Stomach smooth muscle (tissue), 2 donors: ENCODE measurements around the gene RBP3.

ENCODE experiments used
- H3K27ac ChIP-seq: one replicate; pipeline ENCODE4 v1.7.0; 2013; ENCODE audit warnings: mild to moderate bottlenecking, low read length, inconsistent platforms
- H3K27me3 ChIP-seq, 2 donors: one replicate each; pipeline ENCODE4 v1.7.0; 2013; ENCODE audit warnings: low read length in 2 of 2; ENCODE audit not compliant: insufficient read depth in 2 of 2, control insufficient read depth in 1 of 2
- H3K36me3 ChIP-seq, 2 donors: one replicate each; pipeline ENCODE4 v1.7.0; 2013; ENCODE audit warnings: low read length in 2 of 2; ENCODE audit not compliant: control insufficient read depth in 2 of 2, insufficient read depth in 2 of 2
- H3K4me1 ChIP-seq: one replicate; pipeline ENCODE4 v1.7.0; 2013; ENCODE audit warnings: low read length; ENCODE audit not compliant: control insufficient read depth, insufficient read depth
- H3K4me3 ChIP-seq, 2 donors: one replicate each; pipeline ENCODE4 v1.7.0; 2013; ENCODE audit warnings: low read length in 2 of 2
- H3K9ac ChIP-seq, 2 donors: one replicate each; pipeline ENCODE4 v1.7.0; 2013; ENCODE audit warnings: low read length in 2 of 2, mild to moderate bottlenecking in 1 of 2
- H3K9me3 ChIP-seq, 2 donors: one replicate each; pipeline ENCODE4 v1.7.0; 2013; ENCODE audit warnings: low read length in 2 of 2; ENCODE audit not compliant: control insufficient read depth in 2 of 2
- donor health status: healthy.
- donor health status: Pancreatic carcinoma.

The RBP3 gene

DNA sequence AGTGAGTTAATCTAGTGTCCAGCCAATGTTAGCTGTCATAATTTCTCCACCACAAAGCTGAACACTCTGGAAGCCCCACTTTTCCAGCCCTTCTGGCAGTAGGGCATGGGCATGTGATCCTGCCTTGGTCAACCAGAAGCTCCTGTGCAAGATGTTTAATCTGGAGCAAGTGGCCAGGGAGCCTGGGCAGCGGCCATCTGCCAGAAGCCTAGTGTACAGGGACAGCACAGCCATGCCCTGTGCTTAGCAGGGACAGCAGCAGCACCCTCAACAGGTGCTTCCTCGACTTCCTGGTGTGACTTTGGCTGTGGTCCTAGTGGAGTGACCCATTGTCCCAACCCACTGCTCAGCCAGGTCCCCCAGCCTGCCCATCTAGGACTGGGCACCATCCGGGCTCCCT is 10.3 kb downstream of the RBP3 start:
- no peak overlapping the region for H3K9ac ChIP-seq
- H3K27me3 ChIP-seq, result peaks cover 0 to 2% of the 10 kb centered on the region in 2 donors
- H3K36me3 ChIP-seq, result no peaks in the 10 kb centered on the region
- H3K9me3 ChIP-seq, result no peaks in the 10 kb centered on the region
- no peak overlapping the region for H3K4me3 ChIP-seq
- no peaks in the 10 kb centered on the region for H3K4me1 ChIP-seq
- H3K27ac ChIP-seq, result no peak overlapping the region

DNA sequence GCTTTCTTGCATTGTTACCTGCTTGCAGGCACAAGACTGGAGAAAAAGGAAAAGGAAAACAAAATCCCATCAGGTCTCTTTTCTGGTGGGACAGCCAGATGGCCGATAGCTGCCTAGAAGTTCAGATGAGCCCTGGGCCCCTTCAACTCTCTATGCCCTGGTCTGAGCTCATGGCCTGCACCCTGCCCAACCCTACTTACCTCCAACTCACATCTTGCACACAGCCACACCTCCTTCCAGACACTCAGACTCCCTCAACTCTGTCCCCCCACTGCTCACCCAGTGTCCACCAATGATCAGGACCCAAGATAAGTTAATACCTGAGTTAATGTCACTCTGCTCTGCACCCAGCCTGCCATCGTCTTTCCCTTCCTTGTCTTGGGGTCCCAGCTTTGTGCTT is 10.9 kb downstream of the RBP3 start:
- H3K4me1 ChIP-seq, result no peaks in the 10 kb centered on the region
- no peak overlapping the region for H3K27ac ChIP-seq
- no peaks in the 10 kb centered on the region for H3K36me3 ChIP-seq
- H3K4me3 ChIP-seq, result no peak overlapping the region
- H3K9me3 ChIP-seq, result no peaks in the 10 kb centered on the region
- no peak overlapping the region for H3K9ac ChIP-seq
- peaks cover 0 to 2% of the 10 kb centered on the region in 2 donors for H3K27me3 ChIP-seq

DNA sequence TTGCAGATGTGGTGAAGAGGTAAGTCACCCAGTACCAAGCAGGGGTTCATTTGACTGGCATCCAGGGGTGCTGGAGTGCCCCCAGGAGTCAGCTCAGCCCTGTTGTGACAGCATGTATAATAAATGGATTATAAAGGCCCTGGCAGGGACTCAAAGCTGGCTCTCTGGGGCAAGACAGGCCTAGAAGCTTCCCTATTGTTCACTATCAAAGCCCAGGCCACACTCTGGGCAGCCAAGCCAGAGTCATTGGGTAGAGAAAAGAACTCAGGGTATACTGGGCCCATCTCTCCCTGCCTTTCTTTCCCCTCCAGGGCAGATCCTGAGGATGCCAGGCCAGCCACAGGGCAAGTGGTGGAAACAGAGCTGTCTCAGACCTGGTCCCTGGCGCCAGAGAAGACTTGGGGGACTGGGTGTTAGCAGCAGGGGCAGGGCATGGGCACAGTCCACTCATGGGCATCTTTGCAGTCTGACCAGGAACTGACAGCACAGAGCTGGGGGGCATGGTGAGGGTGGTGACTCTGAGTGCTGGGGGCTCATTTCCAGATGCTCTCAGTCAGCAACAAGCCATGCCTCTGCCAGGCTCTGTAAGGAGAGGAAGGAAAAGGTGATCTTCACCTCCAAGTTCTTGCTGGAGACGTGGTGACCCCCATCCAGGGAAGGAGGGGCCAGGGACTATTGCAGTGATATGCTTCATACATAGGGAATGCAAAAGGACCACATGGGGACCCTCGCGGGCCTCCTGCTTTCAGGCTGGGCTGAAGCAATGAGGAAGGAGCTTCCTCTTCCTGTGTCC is 11.7 kb downstream of the RBP3 start:
- Histone ChIP-seq H3K4me3 (no peak overlapping the region), H3K27me3 (peaks cover 0 to 2% of the 10 kb centered on the region in 2 donors), H3K27ac (no peak overlapping the region), H3K9me3 (no peaks in the 10 kb centered on the region), H3K36me3 (no peaks in the 10 kb centered on the region), H3K9ac (no peak overlapping the region), H3K4me1 (no peaks in the 10 kb centered on the region)

DNA sequence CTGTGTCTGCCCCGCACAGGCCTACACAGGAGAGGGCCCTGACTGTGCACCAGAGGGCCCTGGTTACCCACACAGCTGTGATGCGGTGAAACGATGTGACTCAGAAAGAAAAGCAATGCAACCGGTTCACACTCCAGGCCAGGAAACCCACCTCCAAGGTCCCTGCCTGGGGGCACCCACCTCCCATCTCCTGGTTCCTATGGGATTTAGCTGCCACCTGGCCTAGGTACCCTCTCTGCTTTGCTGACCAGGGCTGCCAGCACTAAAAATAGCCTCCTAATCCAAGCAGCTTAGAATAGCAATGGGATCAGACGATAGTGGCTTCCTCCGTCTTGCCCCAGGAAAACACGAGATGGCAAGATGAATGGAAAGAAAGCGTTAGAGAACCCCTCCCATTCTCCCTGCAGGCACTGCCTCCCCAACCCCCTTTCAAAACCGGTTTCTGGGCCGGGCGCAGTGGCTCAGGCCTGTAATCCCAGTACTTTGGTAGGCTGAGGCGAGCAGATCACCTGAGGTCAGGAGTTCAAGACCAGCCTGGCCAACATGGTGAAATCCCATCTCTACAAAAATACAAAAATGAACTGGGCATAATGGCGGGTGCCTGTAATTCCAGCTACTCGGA is 12.4 kb downstream of the RBP3 start:
- Histone ChIP-seq H3K27me3 (peaks cover 0 to 2% of the 10 kb centered on the region in 2 donors), H3K4me1 (no peaks in the 10 kb centered on the region), H3K4me3 (no peak overlapping the region), H3K36me3 (no peaks in the 10 kb centered on the region), H3K9me3 (no peaks in the 10 kb centered on the region), H3K27ac (no peak overlapping the region), H3K9ac (no peak overlapping the region)

DNA sequence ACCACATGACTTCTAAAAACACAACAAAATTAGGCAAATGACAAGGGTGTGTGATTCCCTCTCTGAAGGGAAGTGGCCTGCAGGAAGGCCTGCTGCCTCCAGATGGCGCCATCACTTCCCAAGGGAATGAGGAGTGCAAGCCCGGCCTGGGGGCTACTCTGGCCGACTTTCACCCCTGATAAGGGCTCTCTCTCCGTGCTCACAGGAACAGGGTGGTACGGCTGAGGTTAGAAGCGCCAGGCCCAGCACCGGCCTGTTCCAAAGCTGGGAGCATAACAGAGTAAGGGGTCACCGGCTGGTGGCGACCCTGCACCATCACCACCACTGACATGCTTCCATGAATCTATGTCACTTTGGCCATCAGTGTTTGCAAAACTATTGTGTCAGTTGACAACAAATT is 13.1 kb downstream of the RBP3 start:
- no peak overlapping the region for H3K9ac ChIP-seq
- no peaks in the 10 kb centered on the region for H3K4me1 ChIP-seq
- H3K27me3 ChIP-seq, result peaks cover 0 to 2% of the 10 kb centered on the region in 2 donors
- no peak overlapping the region for H3K27ac ChIP-seq
- no peaks in the 10 kb centered on the region for H3K9me3 ChIP-seq
- H3K4me3 ChIP-seq, result no peak overlapping the region
- no peaks in the 10 kb centered on the region for H3K36me3 ChIP-seq

DNA sequence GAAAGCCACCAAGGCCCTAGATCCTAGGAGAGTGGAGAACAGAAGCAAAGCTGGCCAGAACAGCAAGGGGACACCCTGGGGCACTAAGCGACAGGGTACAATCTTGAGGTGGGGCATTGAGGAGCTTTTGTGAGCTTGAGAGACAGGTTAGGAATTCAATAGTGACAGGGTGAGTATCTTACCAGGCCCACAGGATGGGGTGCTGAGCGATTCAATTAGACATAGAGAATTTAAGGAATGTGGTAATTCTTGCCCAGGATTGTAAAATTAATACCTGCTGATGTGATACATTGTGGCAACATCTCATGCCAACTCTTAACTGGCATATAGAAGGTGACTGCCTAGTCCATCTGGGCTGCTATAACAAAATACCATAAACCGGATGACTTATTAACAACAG is 14.0 kb downstream of the RBP3 start:
- H3K4me3 ChIP-seq, result no peak overlapping the region
- no peaks in the 10 kb centered on the region for H3K9me3 ChIP-seq
- no peak overlapping the region for H3K9ac ChIP-seq
- H3K27ac ChIP-seq, result no peak overlapping the region
- H3K36me3 ChIP-seq, result no peaks in the 10 kb centered on the region
- no peaks in the 10 kb centered on the region for H3K4me1 ChIP-seq
- H3K27me3 ChIP-seq, result peaks cover 0 to 2% of the 10 kb centered on the region in 2 donors

DNA sequence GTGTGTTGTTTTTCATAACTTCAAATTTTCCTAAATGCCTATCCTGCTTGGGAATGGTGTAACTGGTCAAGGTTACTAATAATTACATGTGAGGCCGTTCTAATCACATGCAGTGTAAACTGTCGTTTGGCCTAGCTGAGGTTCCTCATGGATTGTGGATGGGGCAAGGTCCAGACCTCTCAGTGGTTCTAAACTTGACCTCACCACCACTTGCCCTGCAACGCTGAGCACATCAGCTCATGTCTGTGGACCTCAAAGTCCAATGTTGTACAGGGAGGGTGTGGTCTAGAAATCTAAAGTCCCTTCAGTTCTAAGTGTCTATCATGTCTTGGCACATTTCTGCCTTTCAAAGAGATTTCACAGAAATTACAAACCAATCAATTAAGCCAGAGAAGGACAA is 15.6 kb downstream of the RBP3 start:
- no peak overlapping the region for H3K27ac ChIP-seq
- no peak overlapping the region for H3K9ac ChIP-seq
- H3K9me3 ChIP-seq, result no peaks in the 10 kb centered on the region
- H3K4me3 ChIP-seq, result no peak overlapping the region
- no peaks in the 10 kb centered on the region for H3K4me1 ChIP-seq
- peaks cover 0 to 2% of the 10 kb centered on the region in 2 donors for H3K27me3 ChIP-seq
- H3K36me3 ChIP-seq, result no peaks in the 10 kb centered on the region

DNA sequence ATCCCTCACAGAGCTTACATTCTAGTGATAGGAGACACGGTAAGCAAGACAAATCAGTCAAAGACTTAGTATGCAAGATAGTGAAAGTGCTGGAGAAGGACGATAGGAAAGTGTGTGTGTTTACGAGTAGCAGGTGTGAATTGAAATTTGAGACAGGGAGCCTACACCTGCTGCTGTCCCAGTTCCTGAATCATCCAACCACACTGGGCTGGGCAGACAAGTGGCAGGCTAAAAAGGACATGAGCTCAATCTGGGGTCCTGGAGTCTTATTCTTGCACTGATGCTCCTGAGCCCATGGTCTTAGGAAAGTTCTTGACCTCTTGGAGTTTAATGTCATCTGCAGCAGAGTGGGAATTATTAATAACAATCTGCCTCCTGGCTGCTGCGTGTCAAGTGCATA is 16.2 kb downstream of the RBP3 start:
- Histone ChIP-seq H3K36me3 (no peaks in the 10 kb centered on the region), H3K9ac (no peak overlapping the region), H3K27me3 (no peaks in the 10 kb centered on the region), H3K4me1 (no peaks in the 10 kb centered on the region), H3K27ac (no peak overlapping the region), H3K9me3 (no peaks in the 10 kb centered on the region), H3K4me3 (no peak overlapping the region)

DNA sequence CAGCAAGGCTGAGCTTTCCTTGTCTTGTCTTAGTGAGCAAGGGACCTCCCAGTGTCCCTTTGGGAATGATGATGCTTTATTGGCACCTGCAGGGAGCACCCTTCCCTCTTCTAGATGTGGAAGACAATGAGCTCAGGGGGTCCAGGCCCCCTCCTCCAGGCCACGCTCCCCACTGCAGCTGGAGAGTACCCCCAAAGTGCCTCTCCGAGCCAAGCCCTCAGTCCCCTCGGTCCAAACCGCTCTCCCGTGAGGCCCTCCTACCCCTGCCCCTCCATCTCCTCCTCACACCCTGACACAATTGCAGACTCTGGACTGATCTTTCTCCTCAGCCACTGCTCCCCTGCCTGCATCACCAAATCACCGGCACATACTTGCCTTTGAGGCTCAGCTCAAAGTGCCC is 16.7 kb downstream of the RBP3 start:
- Histone ChIP-seq H3K9me3 (no peaks in the 10 kb centered on the region), H3K9ac (no peak overlapping the region), H3K27me3 (no peaks in the 10 kb centered on the region), H3K27ac (no peak overlapping the region), H3K36me3 (no peaks in the 10 kb centered on the region), H3K4me3 (no peak overlapping the region), H3K4me1 (no peaks in the 10 kb centered on the region)

DNA sequence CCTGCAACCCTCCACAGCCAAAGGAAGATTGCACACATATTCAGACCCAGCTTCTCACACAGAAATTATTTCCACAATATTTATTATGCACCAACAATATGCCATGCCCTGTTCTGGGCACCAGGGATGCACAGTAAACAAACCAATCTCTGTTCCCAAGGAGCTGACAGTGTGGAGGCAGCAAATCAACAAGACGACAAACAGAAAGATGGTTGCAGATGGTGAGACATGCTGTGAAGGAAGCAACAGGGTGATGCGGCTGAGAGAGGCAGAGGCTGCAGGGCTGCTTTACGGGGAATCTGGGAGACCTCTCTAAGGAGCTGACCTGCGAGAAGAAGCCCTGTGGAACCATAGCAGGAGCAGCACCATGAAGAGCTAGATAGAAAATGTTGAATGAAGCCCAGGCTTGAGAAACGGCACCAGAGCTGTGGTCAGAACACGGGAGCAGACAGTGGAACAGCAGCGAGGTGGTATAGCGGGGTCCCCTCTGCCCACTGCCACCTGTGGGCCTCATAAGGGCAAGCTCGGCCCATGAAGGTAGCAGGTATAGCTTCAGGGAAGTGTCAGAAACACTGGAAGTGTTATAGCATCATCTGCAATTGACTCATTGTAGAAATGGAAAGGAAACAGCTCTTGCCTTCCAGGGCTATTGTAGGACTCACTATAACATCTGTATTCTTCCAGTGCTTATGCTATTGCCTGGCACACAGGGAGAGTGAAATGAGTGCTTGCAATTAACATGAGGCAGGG is 17.4 kb downstream of the RBP3 start:
- Histone ChIP-seq H3K9ac (no peak overlapping the region), H3K27ac (no peak overlapping the region), H3K4me1 (no peaks in the 10 kb centered on the region), H3K36me3 (no peaks in the 10 kb centered on the region), H3K9me3 (no peaks in the 10 kb centered on the region), H3K4me3 (no peak overlapping the region), H3K27me3 (no peaks in the 10 kb centered on the region)
